ENCODE results near the gene SUPT7L. TPM values are rescaled to one million over a fixed set of nuclear protein-coding genes. Genes with fewer than 3 reads are reported as not detected.
A peak's percentile ranks its signal among the peaks of the same experiment; 100 is the strongest.
"Not testable (repeated sequence)": the region's sequence is repeated elsewhere in the genome, so short reads cannot be mapped to it uniquely, and the experiment has no call there.

SUPT7L gene
- polyA plus RNA-seq, 5 donors: 47.6 to 64.5 (median 59.9) TPM

DNA sequence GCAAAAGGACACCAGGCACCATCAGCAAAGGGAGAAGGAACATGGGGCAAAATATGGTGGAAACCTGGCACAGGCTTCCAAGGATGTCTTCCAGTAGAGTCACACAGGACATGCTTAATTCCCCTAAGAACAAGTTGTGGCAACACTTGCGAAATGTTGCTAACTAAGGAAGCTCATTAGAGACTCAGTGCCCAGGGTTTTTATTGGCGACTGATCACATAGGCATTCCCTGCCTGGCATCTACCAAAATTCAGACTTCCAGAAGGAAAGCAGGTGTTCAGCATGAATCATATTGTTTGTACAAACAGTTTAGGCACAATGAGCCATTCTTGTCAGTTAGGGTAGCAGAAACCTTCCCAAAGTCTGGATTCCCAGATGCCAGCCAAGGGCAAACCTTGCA, 26.0 kb upstream of the SUPT7L start:
- DNase-seq: no peak

DNA sequence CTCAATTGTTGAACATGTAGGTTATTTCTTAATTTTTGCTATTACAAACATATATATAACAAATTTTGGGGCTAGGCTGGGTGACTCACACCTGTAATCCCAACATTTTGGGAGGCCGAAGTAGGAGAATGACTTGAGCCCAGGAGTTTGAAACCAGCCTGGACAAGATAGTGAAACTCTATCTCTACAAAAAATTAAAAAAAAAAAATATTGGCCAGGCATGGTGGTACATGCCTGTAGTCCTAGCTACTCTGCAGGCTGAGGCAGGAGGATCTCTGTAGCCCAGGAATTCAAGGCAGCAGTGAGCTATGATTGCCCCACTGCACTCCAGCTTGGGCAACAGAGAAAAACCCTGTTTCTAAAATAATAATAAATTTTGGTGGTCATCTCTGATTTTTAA, 23.8 kb upstream of the SUPT7L start:
- no peak for DNase-seq

DNA sequence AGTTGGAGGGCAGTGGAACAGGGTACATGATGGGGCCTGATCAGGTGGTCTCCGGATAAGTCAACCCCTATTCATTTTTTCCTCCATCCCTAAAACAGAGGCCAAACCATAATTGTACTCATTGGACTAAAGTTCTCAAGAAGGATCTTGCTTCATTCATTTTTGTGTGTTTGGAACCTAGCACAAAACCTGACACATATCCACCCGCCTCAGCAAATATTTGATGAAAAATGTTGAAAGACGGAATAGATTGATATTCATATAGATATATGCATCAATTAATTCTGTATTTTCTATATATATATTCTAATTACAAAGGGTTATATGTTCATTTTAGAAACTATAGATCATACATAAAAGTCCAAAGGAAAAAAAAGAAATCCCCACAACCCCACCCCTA, 22.2 kb upstream of the SUPT7L start:
- DNase-seq: no peak

DNA sequence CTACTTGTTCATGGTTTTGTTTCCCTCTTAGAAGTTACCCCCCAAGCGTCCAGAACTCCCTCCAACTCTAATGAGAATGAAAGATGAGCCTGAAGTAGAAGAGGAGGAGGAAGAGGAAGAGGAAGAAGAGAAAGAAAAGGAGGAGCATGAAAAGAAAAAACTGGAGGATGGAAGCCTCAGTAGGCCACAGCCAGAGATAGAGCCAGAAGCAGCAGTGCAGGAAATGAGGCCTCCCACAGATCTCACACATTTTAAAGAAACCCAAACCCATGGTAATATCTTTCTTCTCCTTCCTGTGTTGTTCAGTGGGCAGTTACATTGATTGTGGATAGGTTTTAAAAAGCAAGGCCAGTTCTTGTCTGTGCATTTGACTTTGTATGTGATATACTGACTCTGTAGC, 21.6 kb upstream of the SUPT7L start:
- DNase-seq: not testable (repeated sequence)

DNA sequence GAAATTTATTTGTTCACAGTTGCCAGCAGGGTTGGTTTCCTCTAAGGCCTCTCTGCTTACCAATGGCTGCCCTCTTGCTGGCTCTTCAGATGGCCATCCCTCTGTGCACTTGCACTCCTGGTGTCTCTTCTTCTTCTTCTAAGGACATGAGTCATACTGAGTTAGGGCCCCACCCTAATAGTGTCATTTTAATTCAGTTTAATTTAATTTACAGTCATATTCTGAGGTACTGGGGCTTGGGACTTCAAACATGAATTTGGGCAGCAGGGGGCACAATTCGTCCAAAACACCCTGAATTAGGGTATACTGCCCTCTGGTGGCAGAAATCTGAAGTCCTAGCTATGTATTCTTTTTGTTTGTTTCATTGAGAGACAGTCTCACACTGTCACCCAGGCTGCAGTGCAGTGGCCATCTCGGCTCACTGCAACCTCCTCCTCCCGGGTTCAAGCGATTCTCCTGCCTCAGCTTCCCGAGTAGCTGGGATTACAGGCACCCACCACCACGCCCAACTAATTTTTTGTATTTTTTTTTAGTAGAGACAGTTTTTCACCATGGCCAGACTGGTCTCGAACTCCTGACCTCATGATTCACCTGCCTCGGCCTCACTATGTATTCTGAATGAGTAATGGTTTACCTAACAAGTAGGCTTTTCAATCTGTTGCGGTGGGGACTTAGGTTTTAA, 20.1 kb upstream of the SUPT7L start:
- peak; percentile 64 to 74 for DNase-seq

DNA sequence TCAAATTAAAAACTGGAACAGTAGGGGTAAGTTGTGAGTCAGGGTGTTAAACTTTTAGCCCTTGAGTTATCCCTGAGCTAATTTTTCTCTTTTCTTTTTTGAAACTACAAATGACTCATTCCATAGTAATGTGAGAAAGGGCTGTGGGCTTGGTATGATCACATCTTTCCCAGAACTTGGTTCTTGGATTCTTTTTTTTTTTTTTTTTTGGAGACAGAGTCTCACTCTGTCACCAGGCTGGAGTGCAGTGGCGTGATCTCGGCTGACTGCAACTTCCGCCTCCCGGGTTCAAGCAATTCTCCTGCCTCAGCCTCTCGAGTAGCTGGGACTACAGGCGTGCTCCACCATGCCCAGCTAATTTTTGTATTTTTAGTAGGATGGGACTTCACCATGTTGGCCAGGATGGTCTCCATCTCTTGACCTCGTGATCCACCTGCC, 18.9 kb upstream of the SUPT7L start:
- not testable (repeated sequence) for DNase-seq

DNA sequence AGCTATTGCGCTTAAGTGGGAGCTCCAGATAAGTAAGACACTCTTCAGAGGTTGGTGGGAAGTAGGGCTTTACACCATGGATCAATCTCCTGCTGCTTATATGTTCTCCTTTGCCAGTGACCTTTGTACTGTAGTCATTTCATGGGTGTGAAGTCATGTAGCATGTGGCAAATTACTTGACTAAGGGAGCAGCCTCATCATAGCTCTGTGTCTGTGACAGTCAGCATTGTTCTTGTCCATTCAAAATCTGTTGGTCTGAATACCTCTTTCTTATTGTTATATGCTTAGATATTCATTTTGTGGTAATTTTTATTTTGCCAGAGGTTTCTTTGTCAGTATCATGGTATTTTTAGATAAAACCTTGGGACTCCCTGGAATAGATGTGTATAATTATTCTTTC, 18.4 kb upstream of the SUPT7L start:
- DNase-seq: no peak

DNA sequence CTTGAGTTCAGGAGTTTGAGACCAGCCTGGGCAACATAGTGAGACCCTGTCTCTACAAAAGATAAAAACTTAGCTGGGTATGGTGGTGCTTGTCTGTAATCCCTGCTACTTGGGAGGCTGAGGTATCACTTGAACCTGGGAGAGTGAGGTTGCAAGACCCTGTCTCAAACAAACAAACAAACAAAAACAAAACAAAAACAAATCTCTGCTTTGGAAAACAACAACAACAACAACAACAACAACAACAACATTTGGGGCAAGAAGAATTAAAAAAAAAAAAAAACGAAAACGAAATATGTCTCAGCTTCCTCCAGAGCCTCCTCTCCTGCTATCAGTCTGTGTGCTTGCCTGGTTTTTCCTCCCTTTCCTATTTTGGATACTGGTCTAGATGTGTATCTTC, 17.2 kb upstream of the SUPT7L start:
- no peak for DNase-seq

DNA sequence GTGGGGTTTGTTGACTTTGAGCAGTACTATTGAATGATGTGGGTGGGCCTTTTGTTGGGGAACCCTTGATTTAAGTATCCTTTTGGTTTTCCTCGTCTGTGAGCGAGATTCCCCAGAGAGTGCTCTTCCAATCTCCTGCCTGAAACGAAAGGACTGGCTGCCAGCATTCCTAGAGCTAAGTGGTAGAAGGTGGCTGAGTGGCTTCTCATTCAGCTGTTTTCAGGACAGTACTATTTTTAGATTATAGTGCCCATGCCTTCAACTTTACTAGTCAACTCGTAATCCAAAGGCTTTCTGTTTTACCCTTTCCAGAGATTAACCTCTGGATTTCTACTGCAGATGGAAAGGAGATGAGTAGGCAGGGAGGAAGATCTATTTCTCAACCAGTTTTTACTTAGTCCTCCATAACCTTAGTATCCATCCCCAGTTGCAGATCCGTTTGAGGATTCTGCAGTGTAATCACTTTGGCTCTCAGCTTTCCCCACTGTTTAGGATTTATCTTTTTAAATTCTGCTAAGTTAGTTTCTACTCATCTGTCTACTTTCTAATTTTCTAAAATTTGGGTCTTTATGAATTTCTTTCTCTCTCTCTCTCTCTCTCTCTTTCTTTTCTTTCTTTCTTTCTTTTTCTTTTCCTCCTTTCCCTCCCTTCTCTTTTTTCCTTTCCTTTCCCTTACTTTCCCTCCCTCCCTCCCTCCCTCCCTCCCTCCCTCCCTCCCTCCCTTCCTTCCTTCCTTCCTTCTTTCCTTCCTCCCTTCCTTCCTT, 9.5 kb upstream of the SUPT7L start:
- no peak for DNase-seq

DNA sequence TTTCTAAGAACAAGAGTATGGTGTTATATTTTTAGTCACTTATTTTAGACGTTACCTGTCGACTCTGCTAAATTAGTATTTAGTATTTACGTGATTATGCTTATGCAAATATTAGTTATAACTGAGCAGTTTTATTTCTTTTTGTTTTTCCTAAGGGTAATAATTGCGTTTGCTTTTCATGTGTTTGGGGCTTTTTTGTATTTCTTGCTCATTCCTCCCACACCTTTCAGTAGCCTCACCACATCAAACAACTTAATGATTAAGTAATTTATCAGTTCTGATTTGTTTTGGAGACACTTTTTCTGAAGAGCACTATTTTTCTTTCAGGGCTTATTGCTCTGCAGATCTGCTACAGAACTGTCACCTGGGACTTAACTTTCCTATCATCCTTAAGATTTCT, 7.8 kb upstream of the SUPT7L start:
- no peak for DNase-seq

DNA sequence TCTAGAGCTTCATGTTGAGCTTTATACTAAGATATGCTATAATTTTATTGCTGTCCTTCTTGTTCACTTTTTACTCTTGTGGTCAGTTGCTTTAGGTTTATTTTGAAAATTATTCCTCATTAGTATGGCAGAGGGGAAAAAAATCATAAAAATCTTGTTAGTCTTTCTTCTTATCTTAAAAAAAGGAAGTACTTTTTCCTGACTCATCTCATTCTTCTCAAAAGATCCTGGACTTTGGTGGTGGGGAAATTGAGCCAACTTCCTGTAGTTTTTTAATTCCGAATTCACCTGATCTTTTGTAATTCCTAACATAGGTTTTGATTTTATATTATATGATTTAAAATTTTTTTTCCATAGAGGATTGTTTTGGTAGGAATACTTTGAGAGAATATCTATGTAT, 4.0 kb upstream of the SUPT7L start:
- no peak for DNase-seq

DNA sequence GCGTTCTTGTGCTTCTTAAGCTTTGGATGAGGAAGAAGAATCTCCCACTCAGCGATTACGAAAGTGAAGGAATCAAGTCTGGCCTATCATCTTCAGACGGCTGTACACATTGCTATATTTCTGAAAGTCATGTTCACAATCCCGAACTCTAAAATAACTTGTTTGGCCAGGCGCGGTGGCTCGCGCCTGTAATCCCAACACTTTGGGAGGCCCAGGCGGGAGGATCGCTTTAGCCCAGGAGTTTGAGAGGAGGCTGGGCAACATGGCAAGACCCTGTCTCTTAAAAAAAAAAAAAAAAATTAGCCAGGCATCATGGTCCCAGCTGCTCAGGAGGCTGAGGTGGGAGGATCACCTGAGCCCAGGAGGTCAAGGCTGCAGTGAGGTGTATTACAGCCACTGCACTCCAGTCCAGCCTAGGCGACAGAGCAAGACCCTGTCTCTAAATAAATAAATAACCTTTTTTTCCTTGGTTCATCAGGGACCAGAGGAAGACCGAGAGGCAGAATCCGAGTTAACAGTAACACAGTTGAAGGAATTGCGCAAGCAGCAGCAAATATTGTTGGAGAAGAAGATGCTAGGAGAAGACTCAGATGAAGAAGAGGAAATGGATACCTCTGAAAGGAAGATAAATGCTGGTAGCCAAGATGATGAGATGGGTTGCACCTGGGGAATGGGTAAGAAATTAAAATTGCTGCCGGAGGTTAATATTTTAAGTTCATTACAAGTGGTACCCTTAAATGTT, 1.4 kb upstream of the SUPT7L start:
- no peak for DNase-seq

DNA sequence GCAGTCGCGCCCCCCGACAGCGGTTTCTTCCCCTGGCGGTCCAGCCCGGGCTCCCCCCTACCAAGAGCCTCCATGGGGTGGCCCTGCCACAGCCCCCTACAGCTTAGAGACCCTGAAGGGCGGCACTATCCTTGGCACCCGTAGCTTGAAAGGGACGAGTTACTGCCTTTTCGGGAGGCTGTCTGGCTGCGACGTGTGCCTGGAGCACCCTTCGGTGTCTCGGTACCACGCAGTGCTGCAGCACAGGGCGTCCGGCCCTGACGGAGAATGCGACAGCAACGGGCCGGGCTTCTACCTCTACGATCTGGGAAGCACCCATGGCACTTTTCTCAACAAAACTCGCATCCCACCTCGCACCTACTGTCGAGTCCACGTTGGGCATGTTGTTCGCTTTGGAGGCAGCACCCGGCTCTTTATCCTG, 750 bp upstream of the SUPT7L start:
- no peak for DNase-seq

DNA sequence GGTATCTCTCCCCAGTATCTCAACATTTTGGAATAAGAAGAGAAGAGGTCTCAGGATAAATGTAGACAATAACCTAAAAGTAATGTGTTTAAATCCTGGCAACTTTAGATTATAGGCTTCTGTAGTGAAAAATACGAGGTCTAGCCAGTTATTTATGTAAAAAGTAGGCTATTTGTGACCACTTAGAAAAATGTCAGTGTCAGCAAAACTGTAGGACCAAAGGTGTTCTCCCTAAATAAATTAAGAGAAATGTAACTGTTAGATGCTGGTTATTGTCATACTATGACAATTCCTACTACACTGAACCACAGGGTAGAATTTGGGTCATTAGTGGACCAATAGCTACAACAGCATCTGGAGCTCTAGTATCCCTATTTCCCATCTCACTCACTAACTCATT, 2.0 kb downstream of the SUPT7L start:
- no peak for DNase-seq

DNA sequence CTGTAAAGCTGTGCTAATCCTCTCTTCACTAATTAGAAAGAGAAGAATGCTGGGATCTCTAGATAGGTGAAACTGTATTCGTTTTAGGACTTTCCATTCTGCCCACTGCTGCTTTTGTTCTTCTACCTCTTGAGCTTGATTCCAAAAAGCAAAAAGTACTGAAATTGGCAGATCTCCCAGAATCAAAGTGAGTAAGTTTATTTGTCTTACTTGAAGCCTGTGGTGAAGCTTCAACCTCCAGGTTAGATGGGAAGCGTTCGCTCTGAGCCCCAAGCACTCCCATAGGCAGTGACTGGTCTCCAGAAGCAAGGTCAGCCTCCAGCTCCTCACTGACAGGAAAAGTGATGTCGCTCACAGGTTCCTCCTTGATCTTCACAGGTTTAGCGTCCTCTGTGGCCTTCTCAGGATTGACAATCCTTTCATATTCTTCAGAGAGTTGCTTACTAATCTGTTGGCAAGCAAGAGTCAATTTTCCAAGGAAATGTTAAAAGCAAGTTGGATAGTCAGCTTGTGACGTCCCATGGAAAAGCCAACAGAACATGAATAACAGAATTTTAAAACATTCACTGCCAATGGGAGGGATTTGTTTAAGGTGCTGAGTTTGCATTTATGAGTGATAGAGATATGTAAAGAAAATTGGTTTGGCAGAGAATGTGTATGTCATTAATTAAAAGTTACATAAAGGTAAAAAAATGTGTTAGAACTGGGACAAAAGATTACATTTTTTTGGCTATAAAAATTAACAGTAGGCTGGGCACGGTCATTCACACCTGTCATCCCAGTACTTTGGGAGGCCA, 8.1 kb downstream of the SUPT7L start:
- no peak for DNase-seq

DNA sequence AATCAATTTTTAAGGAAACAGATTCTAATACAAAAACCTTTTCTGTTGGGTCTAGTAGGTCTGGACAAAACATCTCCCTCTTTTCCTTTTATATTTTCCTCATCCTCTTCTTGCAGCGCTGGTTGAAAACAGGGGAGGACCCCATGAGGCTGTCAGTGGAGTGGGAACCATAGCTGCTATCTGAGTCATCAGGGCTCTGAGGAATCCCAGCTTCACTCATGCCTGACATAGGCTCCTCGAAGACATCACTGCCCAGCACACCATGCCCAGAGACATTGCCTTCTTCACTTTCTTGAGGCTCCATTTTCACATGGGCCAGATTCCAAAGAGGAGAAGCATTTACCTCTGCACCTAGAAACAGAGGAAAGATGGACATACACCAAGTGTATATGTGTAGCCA, 10.0 kb downstream of the SUPT7L start:
- no peak for DNase-seq

DNA sequence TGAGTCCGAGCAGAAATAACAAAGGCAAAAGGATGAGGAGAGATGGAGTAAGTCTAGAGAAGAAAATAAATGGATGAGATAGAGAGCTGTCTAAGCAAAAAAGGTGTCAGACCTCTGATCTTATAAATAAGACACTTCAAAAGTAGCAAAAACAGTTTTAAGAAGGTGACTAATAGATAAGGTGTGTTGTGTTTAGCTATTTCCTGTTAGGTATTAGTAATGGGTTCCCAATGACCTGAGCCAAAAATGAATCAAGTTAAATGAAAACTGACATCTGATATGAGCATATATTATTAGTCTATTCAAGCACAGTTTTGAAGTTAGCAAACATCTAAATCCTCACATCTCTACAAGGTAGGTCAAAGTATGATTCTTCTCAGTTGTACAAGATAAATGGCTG, 10.6 kb downstream of the SUPT7L start:
- DNase-seq: no peak

DNA sequence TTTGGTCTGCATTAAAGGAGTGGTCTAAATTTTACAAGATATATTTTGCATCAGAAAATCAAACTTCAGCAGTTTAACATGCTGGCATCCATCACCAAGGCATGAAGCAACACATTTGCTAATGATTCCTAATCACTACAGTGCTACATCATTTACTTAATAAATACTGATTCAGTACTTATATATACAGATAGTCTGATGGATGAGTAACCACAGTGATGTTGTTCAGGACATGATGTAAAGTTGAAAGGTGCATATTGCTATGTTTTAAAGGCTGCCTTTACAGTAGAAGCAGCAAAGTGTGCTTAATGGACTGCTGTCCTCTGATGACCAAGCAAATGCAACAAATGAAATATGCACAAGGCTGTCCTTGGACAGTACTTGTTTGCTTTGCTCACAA, 11.1 kb downstream of the SUPT7L start:
- no peak for DNase-seq

DNA sequence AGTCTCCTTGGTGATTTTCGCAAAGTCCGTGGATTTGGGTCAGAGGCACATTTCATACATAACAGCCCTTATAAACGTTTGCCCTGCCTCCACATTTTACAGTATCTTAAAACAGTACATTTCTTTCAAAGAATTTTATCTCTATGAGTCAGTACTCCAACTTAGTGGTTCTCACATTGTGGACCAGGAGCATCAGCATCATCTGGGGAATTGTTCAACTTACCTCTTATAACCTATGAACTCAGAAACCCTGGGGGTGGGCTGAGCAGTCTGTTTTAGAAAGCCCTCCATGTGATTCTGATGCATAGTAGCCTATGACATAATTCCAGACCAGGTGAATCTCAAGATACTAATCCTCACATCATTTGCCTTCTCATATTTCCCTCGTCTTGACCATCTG, 12.4 kb downstream of the SUPT7L start:
- DNase-seq: no peak

DNA sequence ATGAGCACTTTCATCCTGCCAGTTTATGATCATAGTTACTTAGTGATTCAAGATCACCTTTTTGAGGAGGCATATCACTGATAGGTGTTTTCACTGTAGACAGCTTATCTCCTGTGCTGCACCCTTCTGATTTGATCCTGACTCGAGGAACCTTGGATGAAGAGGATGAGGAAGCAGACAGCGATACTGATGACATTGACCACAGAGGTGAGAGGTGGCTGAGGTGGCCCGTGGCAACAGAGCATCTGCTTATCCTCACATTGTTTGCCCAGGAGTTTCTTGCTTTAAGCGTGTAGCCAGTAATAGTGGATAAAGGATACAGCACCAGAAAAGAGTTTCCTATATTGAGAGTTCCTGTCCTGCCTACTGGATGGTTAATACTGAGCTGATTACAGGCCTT, 15.7 kb downstream of the SUPT7L start:
- DNase-seq: no peak

DNA sequence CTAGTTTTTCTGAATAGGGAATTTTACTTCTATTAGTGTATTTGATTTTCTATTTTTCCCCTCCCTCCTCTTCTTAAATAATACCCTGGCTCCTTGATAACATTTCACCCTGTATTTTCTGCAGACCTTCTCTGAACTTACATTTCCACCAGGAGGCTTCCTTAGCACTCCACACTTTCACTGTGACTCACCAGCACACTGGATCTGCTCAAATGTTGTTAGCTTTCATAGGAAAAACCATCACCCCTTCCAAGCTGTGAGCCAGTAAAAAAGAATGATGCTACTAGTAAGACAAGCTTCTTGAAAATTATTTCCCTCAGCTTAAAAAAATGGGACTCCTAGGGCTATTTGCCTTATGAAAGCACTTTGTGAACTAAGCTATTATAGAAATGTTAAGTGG, 16.1 kb downstream of the SUPT7L start:
- no peak for DNase-seq

DNA sequence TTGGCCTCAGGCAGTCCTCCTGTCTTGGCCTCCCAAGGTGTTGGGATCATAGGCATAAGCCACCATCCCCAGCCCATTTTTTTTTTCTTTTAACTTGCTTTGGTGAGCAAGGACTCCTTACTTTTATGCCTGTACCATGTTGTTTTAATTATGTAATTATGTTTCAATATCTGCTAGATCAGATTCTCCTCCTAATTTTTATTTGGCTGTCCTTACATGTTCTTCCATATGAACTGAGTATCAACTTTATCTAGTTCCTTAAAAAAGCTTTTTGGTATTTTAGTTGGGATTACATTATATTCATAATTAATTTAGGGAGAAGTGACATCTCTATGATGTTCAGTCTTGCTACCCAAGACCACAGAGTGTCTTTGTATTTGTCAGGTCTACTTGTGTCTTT, 18.2 kb downstream of the SUPT7L start:
- DNase-seq: no peak

Data from right lung (tissue), 5 donors.